Neural progenitor cell (in vitro differentiated cells): ENCODE measurements around the gene GTPBP1.

Experiments used
- EZH2phosphoT487 ChIP-seq: fragments of 200-600 bp; sonication (generic); IDR thresholded peaks from 2 replicates; pipeline ENCODE4 v1.6.1; 2017; ENCODE audit warnings: antibody characterized with exemption
- TF ChIP-seq, protein P1 (sequence below): fragments of 200-600 bp; sonication (generic); IDR thresholded peaks from 2 replicates; pipeline ENCODE4 v1.5.1; 2017; ENCODE audit warnings: antibody characterized with exemption, mild to moderate bottlenecking

DNA sequence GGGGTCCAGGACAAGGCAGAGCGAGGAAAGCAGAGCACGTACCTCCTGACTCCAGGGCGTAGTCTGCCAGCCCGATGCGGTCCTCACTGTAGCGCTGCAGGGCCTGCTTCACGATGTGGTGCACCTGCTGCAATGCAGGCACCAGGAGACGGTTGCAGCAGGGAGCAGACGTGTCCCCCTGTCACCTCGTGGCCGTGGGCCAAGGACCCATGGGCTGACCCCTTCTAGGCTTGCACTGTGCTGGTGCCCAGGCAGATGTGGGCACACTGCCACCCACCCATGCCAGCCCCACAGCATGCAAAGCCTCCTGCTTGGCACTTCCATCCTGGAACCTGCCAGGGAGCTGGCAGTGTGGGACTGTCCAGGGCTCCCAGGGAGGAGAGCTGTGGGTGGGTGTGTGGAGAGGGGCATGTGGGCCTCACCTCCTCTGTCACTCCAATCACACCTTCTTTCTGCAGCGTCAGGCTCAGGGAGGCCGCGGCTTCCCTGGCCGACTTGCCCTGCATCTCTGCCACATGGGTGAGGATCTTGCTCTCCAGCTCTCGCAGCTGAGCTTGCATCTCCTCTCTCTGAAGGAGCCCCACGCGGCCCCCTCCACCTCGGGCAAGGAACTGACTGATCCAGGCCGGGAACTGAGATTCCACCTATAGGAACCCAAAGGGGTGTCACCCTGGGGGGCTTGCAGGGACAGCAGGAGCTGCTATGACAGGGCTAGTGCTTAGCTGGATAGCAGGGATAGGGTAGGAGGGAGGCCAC, 33.7 kb downstream of the GTPBP1 start:
- TF ChIP-seq, protein P1, sequence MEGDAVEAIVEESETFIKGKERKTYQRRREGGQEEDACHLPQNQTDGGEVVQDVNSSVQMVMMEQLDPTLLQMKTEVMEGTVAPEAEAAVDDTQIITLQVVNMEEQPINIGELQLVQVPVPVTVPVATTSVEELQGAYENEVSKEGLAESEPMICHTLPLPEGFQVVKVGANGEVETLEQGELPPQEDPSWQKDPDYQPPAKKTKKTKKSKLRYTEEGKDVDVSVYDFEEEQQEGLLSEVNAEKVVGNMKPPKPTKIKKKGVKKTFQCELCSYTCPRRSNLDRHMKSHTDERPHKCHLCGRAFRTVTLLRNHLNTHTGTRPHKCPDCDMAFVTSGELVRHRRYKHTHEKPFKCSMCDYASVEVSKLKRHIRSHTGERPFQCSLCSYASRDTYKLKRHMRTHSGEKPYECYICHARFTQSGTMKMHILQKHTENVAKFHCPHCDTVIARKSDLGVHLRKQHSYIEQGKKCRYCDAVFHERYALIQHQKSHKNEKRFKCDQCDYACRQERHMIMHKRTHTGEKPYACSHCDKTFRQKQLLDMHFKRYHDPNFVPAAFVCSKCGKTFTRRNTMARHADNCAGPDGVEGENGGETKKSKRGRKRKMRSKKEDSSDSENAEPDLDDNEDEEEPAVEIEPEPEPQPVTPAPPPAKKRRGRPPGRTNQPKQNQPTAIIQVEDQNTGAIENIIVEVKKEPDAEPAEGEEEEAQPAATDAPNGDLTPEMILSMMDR: no peak
- no peak for TF ChIP-seq EZH2phosphoT487
